22Rv1 (cell line): Measurements from ENCODE around the gene RGR.

Experiments
- ZFX ChIP-seq: fragments of 450-650 bp; IDR thresholded peaks from 2 replicates; pipeline ENCODE4 v1.6.1; 2017; ENCODE audit warnings: antibody characterized with exemption, borderline replicate concordance
- TF ChIP-seq, protein P1 (sequence below): fragments of 450-650 bp; IDR thresholded peaks from 2 replicates; pipeline ENCODE4 v1.5.1; 2017; ENCODE audit warnings: mild to moderate bottlenecking

DNA sequence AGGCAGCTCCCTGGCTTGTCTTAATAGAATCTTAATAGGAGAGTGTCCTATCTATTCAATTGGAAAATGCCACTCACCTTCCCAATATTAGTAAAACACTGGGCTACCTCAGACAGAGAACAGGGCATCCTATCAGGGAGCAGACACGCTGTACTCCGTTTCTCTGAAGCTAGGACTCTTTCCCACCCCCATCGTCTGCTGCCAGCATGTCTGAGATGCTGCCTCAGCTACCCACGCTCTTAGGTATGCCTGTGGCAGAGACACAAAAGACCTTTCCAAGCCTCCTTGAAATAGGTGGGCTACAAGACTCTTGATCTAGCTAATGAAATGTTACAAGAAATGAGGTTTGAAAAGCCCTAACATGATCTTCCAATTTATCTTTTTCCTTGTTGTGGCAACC is 17.0 kb upstream of the RGR start:
- TF ChIP-seq, protein P1, sequence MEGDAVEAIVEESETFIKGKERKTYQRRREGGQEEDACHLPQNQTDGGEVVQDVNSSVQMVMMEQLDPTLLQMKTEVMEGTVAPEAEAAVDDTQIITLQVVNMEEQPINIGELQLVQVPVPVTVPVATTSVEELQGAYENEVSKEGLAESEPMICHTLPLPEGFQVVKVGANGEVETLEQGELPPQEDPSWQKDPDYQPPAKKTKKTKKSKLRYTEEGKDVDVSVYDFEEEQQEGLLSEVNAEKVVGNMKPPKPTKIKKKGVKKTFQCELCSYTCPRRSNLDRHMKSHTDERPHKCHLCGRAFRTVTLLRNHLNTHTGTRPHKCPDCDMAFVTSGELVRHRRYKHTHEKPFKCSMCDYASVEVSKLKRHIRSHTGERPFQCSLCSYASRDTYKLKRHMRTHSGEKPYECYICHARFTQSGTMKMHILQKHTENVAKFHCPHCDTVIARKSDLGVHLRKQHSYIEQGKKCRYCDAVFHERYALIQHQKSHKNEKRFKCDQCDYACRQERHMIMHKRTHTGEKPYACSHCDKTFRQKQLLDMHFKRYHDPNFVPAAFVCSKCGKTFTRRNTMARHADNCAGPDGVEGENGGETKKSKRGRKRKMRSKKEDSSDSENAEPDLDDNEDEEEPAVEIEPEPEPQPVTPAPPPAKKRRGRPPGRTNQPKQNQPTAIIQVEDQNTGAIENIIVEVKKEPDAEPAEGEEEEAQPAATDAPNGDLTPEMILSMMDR, result no peak
- no peak for TF ChIP-seq ZFX
